Measurements from ENCODE around the gene CNTN4.

DNA sequence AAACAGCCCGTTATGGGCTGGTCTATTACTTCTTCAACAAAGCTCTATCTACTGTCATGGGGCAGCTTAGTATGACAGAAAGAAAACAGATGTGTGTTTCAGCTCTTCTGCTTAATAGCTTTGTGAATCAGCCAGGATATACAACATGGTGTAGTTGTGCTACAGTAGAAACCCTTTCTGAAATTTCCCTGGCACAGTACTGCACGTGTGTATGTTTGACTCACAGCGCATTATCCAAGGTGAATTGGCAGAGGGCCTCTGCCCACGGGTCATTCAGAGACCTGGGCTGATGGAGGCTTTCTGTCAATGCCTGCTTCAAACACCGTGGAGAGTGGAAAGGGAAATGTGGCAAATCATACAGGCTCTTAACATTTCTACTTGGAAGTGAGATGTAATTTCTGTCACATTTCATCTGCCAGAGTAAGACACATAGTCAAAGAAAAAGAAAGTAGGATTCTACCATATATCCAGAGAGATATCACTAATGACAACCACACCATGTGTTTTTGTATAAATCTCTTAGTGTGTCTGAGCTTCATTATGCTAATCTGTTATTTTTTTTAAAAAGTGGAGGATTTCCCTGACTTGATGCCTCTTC, 505.1 kb downstream of the CNTN4 start:
- no peak for TF ChIP-seq EZH2 (IDR thresholded peaks at IDR 0.05; ENCODE audit: low read length)
- TF ChIP-seq, protein P1, sequence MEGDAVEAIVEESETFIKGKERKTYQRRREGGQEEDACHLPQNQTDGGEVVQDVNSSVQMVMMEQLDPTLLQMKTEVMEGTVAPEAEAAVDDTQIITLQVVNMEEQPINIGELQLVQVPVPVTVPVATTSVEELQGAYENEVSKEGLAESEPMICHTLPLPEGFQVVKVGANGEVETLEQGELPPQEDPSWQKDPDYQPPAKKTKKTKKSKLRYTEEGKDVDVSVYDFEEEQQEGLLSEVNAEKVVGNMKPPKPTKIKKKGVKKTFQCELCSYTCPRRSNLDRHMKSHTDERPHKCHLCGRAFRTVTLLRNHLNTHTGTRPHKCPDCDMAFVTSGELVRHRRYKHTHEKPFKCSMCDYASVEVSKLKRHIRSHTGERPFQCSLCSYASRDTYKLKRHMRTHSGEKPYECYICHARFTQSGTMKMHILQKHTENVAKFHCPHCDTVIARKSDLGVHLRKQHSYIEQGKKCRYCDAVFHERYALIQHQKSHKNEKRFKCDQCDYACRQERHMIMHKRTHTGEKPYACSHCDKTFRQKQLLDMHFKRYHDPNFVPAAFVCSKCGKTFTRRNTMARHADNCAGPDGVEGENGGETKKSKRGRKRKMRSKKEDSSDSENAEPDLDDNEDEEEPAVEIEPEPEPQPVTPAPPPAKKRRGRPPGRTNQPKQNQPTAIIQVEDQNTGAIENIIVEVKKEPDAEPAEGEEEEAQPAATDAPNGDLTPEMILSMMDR (optimal IDR thresholded peaks at IDR 0.05 in 1 of 3, IDR thresholded peaks at IDR 0.05 in 1 of 3, conservative IDR thresholded peaks at IDR 0.05 in 1 of 3; ENCODE audit: extremely low read depth in 1 of 3, insufficient read depth in 2 of 3, low read length in 3 of 3) = no peak

Measured in keratinocyte (primary cell).